GM20000 (cell line): ENCODE results near the gene CLOCK.

Experiments used
- DNase-seq: peaks from one replicate; pipeline ENCODE4 v3.0.0; 2012; ENCODE audit warnings: low spot score
- CTCF ChIP-seq: IDR thresholded peaks from 2 replicates; pipeline ENCODE4 v1.5.1; 2012; ENCODE audit warnings: mild to moderate bottlenecking, control low read depth; ENCODE audit errors: extremely low read depth, missing control alignments

The CLOCK gene

GRCh38 chr4:55424791-55425190 is 121.9 kb downstream of the CLOCK start:
- no peak for TF ChIP-seq CTCF
- DNase-seq, result no peak

DNA sequence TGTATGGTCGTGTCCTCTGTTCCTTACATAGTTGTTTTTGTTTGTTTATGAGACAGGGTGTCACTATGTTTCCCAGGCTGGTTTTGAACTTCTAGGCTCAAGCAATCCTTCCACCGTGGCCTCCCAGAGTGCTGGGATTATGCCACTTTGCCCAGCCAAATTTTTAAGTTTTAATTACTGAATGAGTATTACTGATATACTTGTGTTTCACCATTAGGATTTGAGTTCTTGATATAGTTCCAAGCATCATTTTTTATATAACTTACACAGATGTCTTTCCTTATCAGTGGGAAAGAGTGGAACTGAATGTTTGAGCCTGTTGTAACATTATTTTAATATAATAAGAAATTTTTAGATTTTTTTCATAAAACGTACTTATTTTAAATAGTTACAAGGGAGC is 130.5 kb downstream of the CLOCK start:
- no peak for TF ChIP-seq CTCF
- DNase-seq, result no peak

DNA sequence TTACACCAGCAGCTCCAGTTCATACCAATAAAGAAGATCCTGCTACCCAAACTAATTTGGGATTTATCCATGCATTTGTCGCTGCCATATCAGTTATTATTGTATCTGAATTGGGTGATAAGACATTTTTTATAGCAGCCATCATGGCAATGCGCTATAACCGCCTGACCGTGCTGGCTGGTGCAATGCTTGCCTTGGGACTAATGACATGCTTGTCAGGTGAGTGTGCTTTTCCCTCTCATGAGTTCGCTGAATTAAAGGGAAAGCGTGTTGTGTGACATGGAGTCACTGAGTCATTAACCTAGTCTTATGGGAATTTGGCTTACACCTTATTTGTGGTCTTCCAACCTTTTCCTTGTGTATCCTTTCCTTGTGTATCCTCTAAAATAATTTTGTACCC is 135.1 kb downstream of the CLOCK start:
- no peak for DNase-seq
- TF ChIP-seq CTCF, result no peak

DNA sequence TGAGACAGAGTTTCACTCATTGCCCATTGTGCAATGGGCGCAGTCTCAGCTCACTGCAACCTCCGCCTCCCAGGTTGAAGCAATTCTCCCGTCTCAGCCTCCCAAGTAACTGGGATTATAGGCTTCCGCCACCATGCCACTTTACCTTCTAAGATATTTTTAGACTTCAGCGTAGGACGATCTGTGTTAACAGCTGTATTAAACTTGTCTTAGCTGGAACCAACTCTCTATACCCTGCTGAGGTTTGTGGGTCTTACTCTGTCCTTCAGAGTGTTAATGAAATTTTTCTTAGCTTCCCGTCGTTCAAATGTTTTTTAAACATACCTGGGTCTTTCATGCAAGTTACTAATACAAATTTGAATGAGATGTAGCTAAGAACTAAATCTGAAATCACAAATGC is 136.3 kb downstream of the CLOCK start:
- DNase-seq, result no peak
- no peak for TF ChIP-seq CTCF

DNA sequence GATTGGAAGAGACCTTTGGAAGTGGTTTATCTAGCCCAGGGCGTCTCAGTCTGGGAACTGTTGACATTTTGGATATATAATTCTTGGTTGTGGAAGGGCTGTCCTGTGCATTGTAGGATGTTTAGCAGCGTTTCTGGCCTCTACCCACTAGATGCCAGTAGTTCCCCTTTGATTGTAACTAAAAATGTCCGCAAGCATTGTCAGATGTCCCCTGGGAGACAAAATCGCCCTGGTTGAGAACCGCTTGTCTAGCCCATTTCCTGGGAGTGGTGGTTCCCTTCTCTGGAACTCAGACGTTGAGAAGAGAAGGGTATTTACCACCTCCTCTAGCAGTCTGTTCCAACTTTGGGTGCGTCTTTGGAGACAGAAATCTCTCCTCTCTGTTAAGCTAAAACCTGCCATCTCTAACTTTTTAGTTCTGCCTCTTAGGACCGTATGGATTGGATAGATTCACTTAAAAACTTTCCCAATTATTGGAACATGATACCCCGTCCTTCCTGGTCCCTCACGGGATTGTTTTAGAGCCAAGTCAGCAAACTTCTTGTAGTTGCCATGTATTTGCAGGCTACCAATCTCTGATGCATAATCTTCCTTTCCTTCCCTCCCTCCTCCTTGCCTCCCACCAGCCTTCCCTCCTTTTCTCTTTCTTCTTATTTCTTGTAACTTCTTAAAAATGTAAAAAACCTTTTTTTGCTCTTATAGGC is 137.1 kb downstream of the CLOCK start:
- peak; percentile 16 for DNase-seq
- TF ChIP-seq CTCF, result peak; percentile 31

DNA sequence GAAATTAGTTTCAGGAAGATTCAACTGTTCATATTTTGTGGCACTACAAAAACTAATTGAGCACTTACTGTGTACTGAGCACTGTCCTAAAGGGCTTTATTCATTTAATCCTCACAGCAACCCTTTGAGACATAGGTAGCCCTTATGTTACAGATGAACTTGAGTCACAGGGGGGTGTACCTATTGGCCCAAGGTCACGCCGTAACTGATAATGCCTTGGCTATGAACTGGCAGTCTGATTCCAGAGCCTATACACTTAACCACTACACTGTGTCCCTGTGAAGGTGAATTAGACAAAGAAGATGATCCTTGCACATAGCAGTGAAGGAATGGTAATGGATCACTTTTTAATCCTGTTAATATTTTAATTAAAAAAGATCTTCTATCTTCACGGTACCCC is 138.9 kb downstream of the CLOCK start:
- DNase-seq, result no peak
- no peak for TF ChIP-seq CTCF

GRCh38 chr4:55407119-55407518 is 139.6 kb downstream of the CLOCK start:
- DNase-seq, result no peak
- no peak for TF ChIP-seq CTCF
